Smooth muscle cell of bladder (primary cell): ENCODE data around the gene UGDH. TPM values are rescaled to one million over a fixed set of nuclear protein-coding genes. Genes with fewer than 3 reads are reported as not detected.

Experiments
- total RNA-seq: library from RNA; depleted of rRNA; stranded (reverse); fragments of >200 nt; gene quantifications from 2 replicates; pipeline ENCODE4 v1.2.3, GENCODE V29; 2014

Gene UGDH
- 174 and 226 TPM in 2 replicates for total RNA-seq

DNA sequence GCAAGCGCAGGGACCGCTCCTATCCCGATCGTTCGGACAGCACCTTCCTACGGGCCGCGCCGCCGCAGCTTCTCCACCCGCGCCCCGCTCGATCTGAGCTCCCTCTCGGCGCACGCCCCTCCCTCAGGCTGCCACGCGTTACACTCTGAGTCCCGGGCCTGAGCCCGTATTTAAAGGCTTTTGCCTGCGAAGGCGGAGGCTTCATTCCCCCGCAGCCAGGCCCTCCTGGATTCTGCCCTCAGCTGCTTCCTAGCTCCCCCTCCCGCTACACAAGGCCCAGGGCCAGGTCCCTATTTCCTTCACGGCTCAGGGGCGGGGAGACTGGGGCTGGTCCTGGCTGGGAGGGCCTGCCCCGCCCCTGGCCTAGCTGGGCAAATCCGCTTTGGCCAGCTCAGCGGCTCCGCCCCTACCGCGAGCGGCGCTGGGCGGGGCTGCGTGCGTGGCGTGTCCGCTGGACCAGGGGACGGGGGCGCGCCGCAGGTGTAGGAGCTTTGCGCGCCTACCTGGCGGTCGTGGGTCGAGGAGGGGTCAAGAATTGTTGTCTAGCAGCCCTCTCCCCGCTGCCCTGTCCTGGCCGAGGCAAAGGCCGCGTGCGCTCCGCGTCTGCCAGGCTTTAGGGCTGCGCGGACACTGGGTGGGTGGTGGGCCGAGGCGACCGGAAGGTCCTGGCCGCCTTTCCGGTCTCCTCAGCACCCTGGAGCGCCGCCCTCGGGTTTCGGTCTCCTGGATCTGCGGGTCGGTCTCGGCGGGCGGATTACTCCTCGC is at the start of gene UGDH:
TSS of gene UGDH (minus strand) at position 144 of the 765 bp plus-strand sequence. CDS start 5,927 bp downstream, outside the sequence.

GRCh38 chr4:39458505-39459300 is 68.5 kb downstream of the UGDH start, which contains the start of the genes LIAS and RPL9:
LIAS (plus strand) TSS chr4:39459056; CDS start chr4:39459118, 62 bp downstream.
RPL9 (minus strand) TSS chr4:39458922; CDS start chr4:39458439, 483 bp downstream.

Other genes starting within 250 kb of the UGDH start
- gene RFC1, start 161.1 kb downstream of the UGDH start, total RNA-seq, result 43.5 and 49.5 TPM in 2 replicates
- not detected in 2 replicates for gene KLB, start 120.5 kb downstream of the UGDH start, total RNA-seq
- 2,826 and 2,988 TPM in 2 replicates for gene RPL9, start 68.5 kb downstream of the UGDH start, total RNA-seq
- gene LIAS, start 68.4 kb downstream of the UGDH start, total RNA-seq, result 5.4 and 6.5 TPM in 2 replicates
- gene SMIM14, start 111.4 kb upstream of the UGDH start, total RNA-seq, result 33.7 and 37.3 TPM in 2 replicates
- gene UBE2K, start 170.7 kb upstream of the UGDH start, total RNA-seq, result 8.7 and 13.9 TPM in 2 replicates